RWPE2 (cell line): Measurements from ENCODE around the gene ARPC2.
A peak's percentile ranks its signal among the peaks of the same experiment; 100 is the strongest.

Experiments
- ATAC-seq: fragments of 200-7000 bp; cut with Tn5 transposase; 3 replicates; pipeline ENCODE4 v1.9.1; 2021; ENCODE audit warnings: low read depth
- DNase-seq: peaks from one replicate; pipeline ENCODE4 v3.0.0-alpha.2; 2020; ENCODE audit warnings: low spot score
- H3K27ac ChIP-seq: fragments of 450-650 bp; 2 replicates; pipeline ENCODE4 v1.5.1; 2017; ENCODE audit warnings: mild to moderate bottlenecking; ENCODE audit not compliant: poor library complexity, severe bottlenecking
- H3K27me3 ChIP-seq: fragments of 250-450 bp; sonication (Bioruptor Pico); 2 replicates; pipeline ENCODE4 v1.5.1; 2021; ENCODE audit warnings: mild to moderate bottlenecking, moderate library complexity; ENCODE audit not compliant: insufficient read depth, poor library complexity, severe bottlenecking
- H3K36me3 ChIP-seq: fragments of 250-450 bp; sonication (Bioruptor Pico); 2 replicates; pipeline ENCODE4 v1.5.1; 2020; ENCODE audit warnings: low read depth, mild to moderate bottlenecking, moderate library complexity
- H3K4me1 ChIP-seq: fragments of 250-450 bp; sonication (Bioruptor Pico); 2 replicates; pipeline ENCODE4 v1.5.1; 2021; ENCODE audit warnings: mild to moderate bottlenecking, moderate library complexity; ENCODE audit not compliant: insufficient read depth, poor library complexity, severe bottlenecking
- H3K4me3 ChIP-seq: fragments of 250-450 bp; sonication (Bioruptor Pico); 2 replicates; pipeline ENCODE4 v1.5.1; 2021; ENCODE audit warnings: mild to moderate bottlenecking, moderate library complexity; ENCODE audit not compliant: severe bottlenecking
- H3K9me3 ChIP-seq: fragments of 250-450 bp; sonication (Bioruptor Pico); 2 replicates; pipeline ENCODE4 v1.5.1; 2021; ENCODE audit warnings: mild to moderate bottlenecking, moderate library complexity; ENCODE audit not compliant: severe bottlenecking
- TF ChIP-seq, protein P1 (sequence below): fragments of 450-650 bp; IDR thresholded peaks from one replicate; pipeline ENCODE4 v1.5.1; 2017; ENCODE audit warnings: mild to moderate bottlenecking, moderate library complexity; ENCODE audit not compliant: poor library complexity, severe bottlenecking

ARPC2 gene

DNA sequence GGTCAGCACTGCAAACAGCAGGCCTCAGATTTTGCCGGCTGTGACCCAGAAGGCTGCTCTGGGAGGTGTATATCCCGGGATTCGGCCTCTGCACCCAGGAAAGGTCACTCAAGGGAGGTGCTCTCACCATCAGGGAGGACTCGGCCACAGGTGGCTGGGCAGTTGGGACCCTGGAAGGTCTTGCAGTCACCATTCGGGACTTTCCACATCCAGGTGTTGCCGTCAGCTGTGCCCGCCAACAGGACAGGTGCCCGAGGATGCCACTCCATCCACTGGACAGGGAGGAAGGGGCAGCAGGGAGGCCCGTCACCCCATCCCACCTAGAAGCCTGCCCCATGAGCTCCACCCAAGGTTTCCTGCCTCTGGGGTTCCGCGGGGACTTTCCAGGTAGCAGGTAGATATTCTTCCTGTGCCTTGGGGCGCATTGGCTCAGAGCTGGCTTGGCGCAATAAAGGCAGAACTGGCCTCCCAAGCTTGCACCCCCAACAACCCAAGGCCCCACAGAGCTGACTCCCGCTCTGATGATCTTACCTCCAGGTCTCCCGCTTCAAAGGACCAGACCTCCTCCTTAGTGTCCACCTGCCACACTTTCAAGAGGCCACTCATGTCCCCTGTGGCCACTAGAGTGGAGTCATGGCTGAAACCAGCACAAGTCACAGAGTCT lies 49.5 kb downstream of the ARPC2 start:
- ATAC-seq = no peak
- H3K27me3 ChIP-seq = no peaks in the 10 kb centered on the region
- no peaks in the 10 kb centered on the region for H3K9me3 ChIP-seq
- no peak overlapping the region for H3K27ac ChIP-seq
- peaks cover 2% of the 10 kb centered on the region for H3K4me1 ChIP-seq
- H3K4me3 ChIP-seq = no peak overlapping the region
- TF ChIP-seq, protein P1, sequence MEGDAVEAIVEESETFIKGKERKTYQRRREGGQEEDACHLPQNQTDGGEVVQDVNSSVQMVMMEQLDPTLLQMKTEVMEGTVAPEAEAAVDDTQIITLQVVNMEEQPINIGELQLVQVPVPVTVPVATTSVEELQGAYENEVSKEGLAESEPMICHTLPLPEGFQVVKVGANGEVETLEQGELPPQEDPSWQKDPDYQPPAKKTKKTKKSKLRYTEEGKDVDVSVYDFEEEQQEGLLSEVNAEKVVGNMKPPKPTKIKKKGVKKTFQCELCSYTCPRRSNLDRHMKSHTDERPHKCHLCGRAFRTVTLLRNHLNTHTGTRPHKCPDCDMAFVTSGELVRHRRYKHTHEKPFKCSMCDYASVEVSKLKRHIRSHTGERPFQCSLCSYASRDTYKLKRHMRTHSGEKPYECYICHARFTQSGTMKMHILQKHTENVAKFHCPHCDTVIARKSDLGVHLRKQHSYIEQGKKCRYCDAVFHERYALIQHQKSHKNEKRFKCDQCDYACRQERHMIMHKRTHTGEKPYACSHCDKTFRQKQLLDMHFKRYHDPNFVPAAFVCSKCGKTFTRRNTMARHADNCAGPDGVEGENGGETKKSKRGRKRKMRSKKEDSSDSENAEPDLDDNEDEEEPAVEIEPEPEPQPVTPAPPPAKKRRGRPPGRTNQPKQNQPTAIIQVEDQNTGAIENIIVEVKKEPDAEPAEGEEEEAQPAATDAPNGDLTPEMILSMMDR = no peak
- no peak for DNase-seq
- H3K36me3 ChIP-seq = peaks cover 18% of the 10 kb centered on the region

DNA sequence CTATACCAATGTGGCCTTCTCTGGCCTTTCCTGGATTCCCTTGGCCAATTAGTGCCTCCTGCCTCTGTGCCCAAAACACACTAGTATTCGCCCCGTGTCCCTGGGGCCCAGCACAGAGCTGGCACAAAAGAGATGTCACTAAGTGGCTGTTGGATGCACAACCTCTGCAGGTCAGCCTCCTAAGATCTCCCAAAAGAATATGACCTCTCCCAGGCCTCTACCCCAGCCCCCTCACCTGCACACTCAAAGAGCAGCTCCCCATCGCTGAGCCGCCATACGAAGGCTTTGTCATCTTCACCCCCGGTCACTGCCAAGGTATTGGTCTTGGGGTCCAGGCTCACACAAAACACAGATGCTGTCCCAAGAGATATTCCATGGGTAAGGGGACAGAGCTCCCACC lies 50.3 kb downstream of the ARPC2 start:
- Histone ChIP-seq H3K36me3 (peaks cover 26% of the 10 kb centered on the region), H3K27ac (no peak overlapping the region), H3K9me3 (no peaks in the 10 kb centered on the region), H3K4me1 (peaks cover 10% of the 10 kb centered on the region), H3K27me3 (no peaks in the 10 kb centered on the region), H3K4me3 (no peak overlapping the region)
- ATAC-seq (no peak), DNase-seq (no peak)
- TF ChIP-seq, protein P1 = no peak

DNA sequence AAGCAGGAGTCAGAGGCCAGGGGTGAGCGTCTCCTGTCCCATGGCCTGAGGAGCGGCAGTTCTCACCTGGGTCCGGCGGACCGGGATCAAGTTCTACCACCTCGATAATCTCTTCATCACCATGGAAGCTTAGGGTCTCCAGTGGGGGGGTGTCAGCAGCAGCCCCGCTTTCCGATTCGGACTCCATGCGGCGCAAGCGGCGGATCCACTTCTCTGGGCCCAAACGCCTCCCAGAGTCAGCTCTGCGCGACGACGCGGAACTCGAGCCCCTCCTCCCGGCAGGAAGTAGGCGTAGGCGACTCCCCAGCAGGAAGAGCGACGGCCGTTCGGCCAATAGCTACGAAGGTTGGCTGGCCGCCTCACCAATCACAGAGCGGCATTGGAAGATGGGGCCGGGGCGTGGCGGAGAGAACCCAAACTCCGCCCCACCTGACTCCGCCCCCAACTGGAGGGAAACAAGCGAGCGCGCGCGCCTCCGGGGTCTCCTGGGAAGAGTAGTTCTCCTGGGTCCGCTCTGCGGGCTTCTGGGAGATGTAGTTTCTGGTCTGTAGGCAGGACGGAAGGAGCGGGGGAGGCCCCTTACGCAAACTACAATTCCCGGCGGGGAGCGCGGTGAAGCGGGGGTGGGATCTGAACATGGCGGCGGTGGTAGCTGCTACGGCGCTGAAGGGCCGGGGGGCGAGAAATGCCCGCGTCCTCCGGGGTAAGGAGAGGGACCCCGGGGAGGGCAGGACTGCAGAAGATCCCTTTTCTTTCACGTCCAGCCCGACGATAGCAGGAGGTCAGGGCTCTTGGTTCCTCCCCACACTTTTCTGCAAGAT lies 53.1 kb downstream of the ARPC2 start, which contains the start of the genes AAMP and PNKD:
TSS of gene AAMP (minus strand) at position 238 of the 821 bp plus-strand sequence. CDS start at position 187, 51 bp downstream.
TSS of gene PNKD (plus strand) at position 620 of the 821 bp plus-strand sequence. CDS start at position 637, 17 bp downstream.
- peaks cover 18% of the 10 kb centered on the region for H3K4me1 ChIP-seq
- H3K9me3 ChIP-seq = no peaks in the 10 kb centered on the region
- peaks cover 50% of the 10 kb centered on the region for H3K36me3 ChIP-seq
- ATAC-seq (peak; percentile 81), DNase-seq (peak; percentile 99)
- peak within 1 kb of the TSS; percentile 60 for H3K4me3 ChIP-seq
- peak within 1 kb of the TSS; percentile 62 for H3K27ac ChIP-seq
- TF ChIP-seq, protein P1 = no peak
- no peaks in the 10 kb centered on the region for H3K27me3 ChIP-seq

DNA sequence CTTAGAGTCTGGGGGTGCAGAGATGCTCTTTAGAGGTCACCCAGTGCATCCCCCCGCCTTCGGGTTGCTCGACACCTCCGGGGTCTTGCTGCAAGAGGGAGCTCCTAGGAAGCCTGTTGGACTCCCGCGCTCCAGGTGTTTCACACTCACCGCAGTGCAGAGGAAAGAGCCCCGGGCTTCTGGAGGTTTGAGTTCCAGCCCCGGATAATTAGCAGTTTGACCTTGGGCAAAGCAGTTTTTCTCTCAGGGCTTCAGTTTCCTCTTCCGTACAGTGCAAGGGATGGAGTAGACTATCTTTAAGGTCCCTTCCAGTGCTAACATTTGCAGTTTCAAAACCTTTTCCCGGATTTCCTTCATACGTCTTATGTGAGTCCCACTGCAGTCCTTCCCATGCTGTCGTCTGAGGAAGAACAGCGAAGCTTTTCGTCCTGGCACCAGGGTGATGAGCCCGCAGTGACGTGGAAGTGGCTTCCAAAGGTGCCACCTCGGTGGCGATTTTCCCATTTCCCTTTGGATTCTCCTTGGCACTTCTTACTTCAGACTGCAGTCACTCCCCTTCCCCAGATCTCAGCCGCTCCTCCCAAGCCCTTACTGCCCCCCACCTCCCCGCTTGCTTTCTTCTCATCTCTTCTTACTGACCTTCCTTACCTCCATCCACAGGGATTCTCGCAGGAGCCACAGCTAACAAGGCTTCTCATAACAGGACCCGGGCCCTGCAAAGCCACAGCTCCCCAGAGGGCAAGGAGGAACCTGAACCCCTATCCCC lies 53.9 kb downstream of the ARPC2 start:
- DNase-seq = no peak

More for the DNA sequence above, 53.9 kb downstream of the ARPC2 start:
- peak overlapping the region; percentile 62 for H3K27ac ChIP-seq
- peaks cover 18% of the 10 kb centered on the region for H3K4me1 ChIP-seq
- H3K4me3 ChIP-seq = peak overlapping the region; percentile 60
- no peaks in the 10 kb centered on the region for H3K9me3 ChIP-seq
- no peaks in the 10 kb centered on the region for H3K27me3 ChIP-seq
- ATAC-seq = no peak
- TF ChIP-seq, protein P1 = no peak
- H3K36me3 ChIP-seq = peaks cover 58% of the 10 kb centered on the region
